ENCODE measurements around the gene LRP1B. TPM values are rescaled to one million over a fixed set of nuclear protein-coding genes. Genes with fewer than 3 reads are reported as not detected.
"Not testable (repeated sequence)": the region's sequence is repeated elsewhere in the genome, so short reads cannot be mapped to it uniquely, and the experiment has no call there.

LRP1B gene
- total and polyA plus RNA-seq, 2 donors (not counting 1 experiment from before 2014, with no cell fraction given): not detected

DNA sequence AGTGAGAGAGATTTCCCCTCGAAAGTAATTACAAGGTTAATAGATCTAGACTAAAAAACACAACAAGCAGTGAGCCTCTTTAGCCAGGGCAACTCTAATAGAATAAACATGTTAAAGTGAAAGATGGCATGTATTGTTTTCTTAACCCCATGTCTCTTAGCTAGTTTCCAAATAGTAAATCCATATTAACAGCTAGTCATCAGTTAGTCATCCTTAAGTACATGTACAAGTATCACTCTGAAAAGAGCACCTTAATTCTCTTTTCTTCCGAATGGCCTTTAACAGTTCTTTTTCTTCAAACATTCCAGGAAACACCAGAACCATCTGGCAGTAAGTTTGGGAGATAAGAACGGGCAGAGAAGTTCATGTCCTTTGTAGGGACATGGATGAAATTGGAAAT lies 1480.0 kb downstream of the LRP1B start:
- no peak overlapping the region for H3K4me2 ChIP-seq (replicated peaks; ENCODE audit: low read depth, low read length, poor library complexity, severe bottlenecking)
- no peaks in the 10 kb centered on the region for H3K79me2 ChIP-seq (ENCODE audit: control insufficient read depth, insufficient read depth, low read length)
- H3K4me3 ChIP-seq (ENCODE audit: control extremely low read depth in 1 of 5, extremely low read depth in 1 of 5, insufficient read depth in 1 of 5, low read depth in 2 of 5, low read length in 4 of 5): no peak overlapping the region
- H3K27ac ChIP-seq (ENCODE audit: low read length in 2 of 2): no peak overlapping the region
- no peaks in the 10 kb centered on the region for H4K20me1 ChIP-seq (ENCODE audit: control insufficient read depth, insufficient read depth, low read length, poor library complexity, severe bottlenecking)
- H3K9ac ChIP-seq (ENCODE audit: low read length): no peak overlapping the region
- DNase-seq: no peak
- TF ChIP-seq EZH2 (IDR thresholded peaks at IDR 0.05; ENCODE audit: borderline replicate concordance, insufficient read depth, low read depth, low read length, poor library complexity, severe bottlenecking): no peak
- TF ChIP-seq, protein P1, sequence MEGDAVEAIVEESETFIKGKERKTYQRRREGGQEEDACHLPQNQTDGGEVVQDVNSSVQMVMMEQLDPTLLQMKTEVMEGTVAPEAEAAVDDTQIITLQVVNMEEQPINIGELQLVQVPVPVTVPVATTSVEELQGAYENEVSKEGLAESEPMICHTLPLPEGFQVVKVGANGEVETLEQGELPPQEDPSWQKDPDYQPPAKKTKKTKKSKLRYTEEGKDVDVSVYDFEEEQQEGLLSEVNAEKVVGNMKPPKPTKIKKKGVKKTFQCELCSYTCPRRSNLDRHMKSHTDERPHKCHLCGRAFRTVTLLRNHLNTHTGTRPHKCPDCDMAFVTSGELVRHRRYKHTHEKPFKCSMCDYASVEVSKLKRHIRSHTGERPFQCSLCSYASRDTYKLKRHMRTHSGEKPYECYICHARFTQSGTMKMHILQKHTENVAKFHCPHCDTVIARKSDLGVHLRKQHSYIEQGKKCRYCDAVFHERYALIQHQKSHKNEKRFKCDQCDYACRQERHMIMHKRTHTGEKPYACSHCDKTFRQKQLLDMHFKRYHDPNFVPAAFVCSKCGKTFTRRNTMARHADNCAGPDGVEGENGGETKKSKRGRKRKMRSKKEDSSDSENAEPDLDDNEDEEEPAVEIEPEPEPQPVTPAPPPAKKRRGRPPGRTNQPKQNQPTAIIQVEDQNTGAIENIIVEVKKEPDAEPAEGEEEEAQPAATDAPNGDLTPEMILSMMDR (IDR thresholded peaks at IDR 0.05): no peak
- no peak overlapping the region for H2AFZ ChIP-seq (ENCODE audit: insufficient read depth, low read depth, low read length, poor library complexity, severe bottlenecking)
- no CpG with 5 or more reads among the region's 3 CpGs for WGBS (ENCODE audit: insufficient coverage)
- ATAC-seq (ENCODE audit: low read depth): no peak
- H3K36me3 ChIP-seq (replicated peaks in 1 of 2; ENCODE audit: control extremely low read depth in 1 of 2, control insufficient read depth in 1 of 2, extremely low read depth in 1 of 2, insufficient read depth in 2 of 2, low read length in 1 of 2): no peaks in the 10 kb centered on the region
- intact Hi-C loops (cut with micrococcal nuclease): no loop called here
- ChIA-PET POLR2A (no interaction called here), CTCF (no interaction called here)
- no peaks in the 10 kb centered on the region for H3K4me1 Mint-ChIP-seq
- no peak overlapping the region for H3K4me3 Mint-ChIP-seq
- H3K4me1 ChIP-seq (ENCODE audit: control insufficient read depth in 2 of 2, insufficient read depth in 2 of 2, low read length in 2 of 2): no peaks in the 10 kb centered on the region
- H3K9me3 Mint-ChIP-seq (ENCODE audit: insufficient read depth): no peaks in the 10 kb centered on the region
- no peak overlapping the region for H3K27ac Mint-ChIP-seq
- no peaks in the 10 kb centered on the region for H3K27me3 ChIP-seq (replicated peaks in 1 of 4; ENCODE audit: control extremely low read depth in 1 of 4, control insufficient read depth in 3 of 4, insufficient read depth in 4 of 4, low read length in 3 of 4)
- no peaks in the 10 kb centered on the region for H3K27me3 Mint-ChIP-seq
- no peaks in the 10 kb centered on the region for H3K9me3 ChIP-seq (ENCODE audit: control extremely low read depth in 1 of 3, control insufficient read depth in 2 of 3, insufficient read depth in 1 of 3, low read length in 2 of 3)

DNA sequence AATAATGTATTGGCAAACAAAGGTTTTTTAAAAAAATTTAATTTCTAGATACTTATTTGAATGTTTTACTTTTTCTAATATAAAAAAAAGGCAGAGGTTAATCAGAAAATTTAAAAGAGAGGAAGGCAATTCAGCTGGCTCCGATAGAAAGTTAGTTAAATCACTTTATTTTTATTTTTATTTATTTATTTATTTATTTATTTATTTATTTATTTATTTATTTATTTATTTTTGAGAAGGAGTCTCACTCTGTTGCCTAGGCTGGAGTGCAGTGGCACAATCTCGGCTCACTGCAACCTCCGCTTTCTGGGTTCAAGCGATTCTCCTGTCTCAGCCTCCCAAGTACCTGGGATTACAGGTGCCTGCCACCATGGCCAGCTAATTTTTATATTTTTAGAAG lies 1480.7 kb downstream of the LRP1B start:
- intact Hi-C loops (cut with micrococcal nuclease): not testable (repeated sequence)
- 100% methylated on average over 1 of the region's 4 CpGs for WGBS (ENCODE audit: insufficient coverage)

More for the DNA sequence above, 1480.7 kb downstream of the LRP1B start:
- H3K4me2 ChIP-seq (replicated peaks; ENCODE audit: low read depth, low read length, poor library complexity, severe bottlenecking); H3K27ac ChIP-seq (ENCODE audit: low read length in 2 of 2); H3K4me1 Mint-ChIP-seq; H3K4me3 ChIP-seq (ENCODE audit: control extremely low read depth in 1 of 5, extremely low read depth in 1 of 5, insufficient read depth in 1 of 5, low read depth in 2 of 5, low read length in 4 of 5); H3K27me3 ChIP-seq (replicated peaks in 1 of 4; ENCODE audit: control extremely low read depth in 1 of 4, control insufficient read depth in 3 of 4, insufficient read depth in 4 of 4, low read length in 3 of 4); H3K79me2 ChIP-seq (ENCODE audit: control insufficient read depth, insufficient read depth, low read length); H3K9me3 Mint-ChIP-seq (ENCODE audit: insufficient read depth); H3K4me1 ChIP-seq (ENCODE audit: control insufficient read depth in 2 of 2, insufficient read depth in 2 of 2, low read length in 2 of 2); H3K9me3 ChIP-seq (ENCODE audit: control extremely low read depth in 1 of 3, control insufficient read depth in 2 of 3, insufficient read depth in 1 of 3, low read length in 2 of 3); H3K27me3 Mint-ChIP-seq; H3K9ac ChIP-seq (ENCODE audit: low read length); H3K36me3 ChIP-seq (replicated peaks in 1 of 2; ENCODE audit: control extremely low read depth in 1 of 2, control insufficient read depth in 1 of 2, extremely low read depth in 1 of 2, insufficient read depth in 2 of 2, low read length in 1 of 2); H4K20me1 ChIP-seq (ENCODE audit: control insufficient read depth, insufficient read depth, low read length, poor library complexity, severe bottlenecking); ATAC-seq (ENCODE audit: low read depth); H3K4me3 Mint-ChIP-seq; DNase-seq; CTCF ChIA-PET; H2AFZ ChIP-seq (ENCODE audit: insufficient read depth, low read depth, low read length, poor library complexity, severe bottlenecking); POLR2A ChIA-PET; H3K27ac Mint-ChIP-seq: not testable (repeated sequence)
